MM.1S (cell line): ENCODE data around the gene AQP2.

Source experiments
- CTCF ChIP-seq: fragments of 300-600 bp; sonication (generic); IDR thresholded peaks from 2 replicates; pipeline ENCODE4 v1.5.1; 2016; ENCODE audit warnings: antibody characterized with exemption, low read length, mixed read lengths
- EZH2 ChIP-seq: fragments of 300-600 bp; sonication (generic); optimal IDR thresholded peaks from 2 replicates; pipeline ENCODE3; 2017; ENCODE audit warnings: low read depth, mild to moderate bottlenecking, antibody characterized with exemption, low read length, mixed read lengths
- EZH2phosphoT487 ChIP-seq: fragments of 300-600 bp; sonication (generic); IDR thresholded peaks from 2 replicates; pipeline ENCODE4 v1.6.1; 2018; ENCODE audit warnings: antibody characterized with exemption, low read length

- TF ChIP-seq CTCF (no peak), EZH2 (no peak), EZH2phosphoT487 (no peak)
Observed at GRCh38 chr12:49947593-49948226, 2.8 kb upstream of the AQP2 start.
